ENCODE results near the gene TESK2.

TESK2 gene

DNA sequence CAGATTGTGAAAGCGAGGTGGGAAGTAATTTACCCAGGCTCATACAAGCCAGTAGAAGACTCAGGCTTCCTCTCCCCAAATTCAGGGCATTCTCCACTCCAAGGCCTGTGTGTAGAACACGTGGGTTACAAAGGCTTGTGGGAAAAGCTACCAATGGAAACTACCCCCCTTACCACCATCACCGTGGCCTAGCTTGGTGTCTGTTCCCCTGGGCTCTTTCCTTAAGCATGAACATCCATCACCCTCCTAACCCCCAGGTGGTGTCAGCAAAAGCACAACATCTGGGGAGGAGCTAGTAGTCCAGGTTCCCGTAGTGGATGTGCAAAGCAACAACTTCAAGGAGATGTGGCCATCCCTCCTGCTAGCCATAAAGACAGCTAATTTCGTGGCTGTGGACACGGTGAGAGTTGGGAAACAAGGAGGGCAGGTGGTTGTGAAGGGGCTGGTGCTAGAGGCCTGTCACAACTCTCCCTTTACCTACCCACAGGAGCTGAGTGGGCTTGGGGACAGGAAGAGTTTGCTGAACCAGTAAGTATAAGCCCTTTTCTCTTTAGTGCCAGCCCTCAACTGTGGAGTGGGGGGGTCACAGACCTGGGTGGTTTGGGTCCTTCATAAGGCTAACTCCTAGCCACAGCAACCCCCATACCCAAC, 150.0 kb downstream of the TESK2 start:
- TF ChIP-seq, protein P1, sequence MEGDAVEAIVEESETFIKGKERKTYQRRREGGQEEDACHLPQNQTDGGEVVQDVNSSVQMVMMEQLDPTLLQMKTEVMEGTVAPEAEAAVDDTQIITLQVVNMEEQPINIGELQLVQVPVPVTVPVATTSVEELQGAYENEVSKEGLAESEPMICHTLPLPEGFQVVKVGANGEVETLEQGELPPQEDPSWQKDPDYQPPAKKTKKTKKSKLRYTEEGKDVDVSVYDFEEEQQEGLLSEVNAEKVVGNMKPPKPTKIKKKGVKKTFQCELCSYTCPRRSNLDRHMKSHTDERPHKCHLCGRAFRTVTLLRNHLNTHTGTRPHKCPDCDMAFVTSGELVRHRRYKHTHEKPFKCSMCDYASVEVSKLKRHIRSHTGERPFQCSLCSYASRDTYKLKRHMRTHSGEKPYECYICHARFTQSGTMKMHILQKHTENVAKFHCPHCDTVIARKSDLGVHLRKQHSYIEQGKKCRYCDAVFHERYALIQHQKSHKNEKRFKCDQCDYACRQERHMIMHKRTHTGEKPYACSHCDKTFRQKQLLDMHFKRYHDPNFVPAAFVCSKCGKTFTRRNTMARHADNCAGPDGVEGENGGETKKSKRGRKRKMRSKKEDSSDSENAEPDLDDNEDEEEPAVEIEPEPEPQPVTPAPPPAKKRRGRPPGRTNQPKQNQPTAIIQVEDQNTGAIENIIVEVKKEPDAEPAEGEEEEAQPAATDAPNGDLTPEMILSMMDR (IDR thresholded peaks at IDR 0.05; ENCODE audit: borderline replicate concordance, insufficient read depth, low read depth, low read length): no peak
- peak overlapping the region; percentile 84 for H3K4me3 ChIP-seq (ENCODE audit: low read depth, low read length)

DNA sequence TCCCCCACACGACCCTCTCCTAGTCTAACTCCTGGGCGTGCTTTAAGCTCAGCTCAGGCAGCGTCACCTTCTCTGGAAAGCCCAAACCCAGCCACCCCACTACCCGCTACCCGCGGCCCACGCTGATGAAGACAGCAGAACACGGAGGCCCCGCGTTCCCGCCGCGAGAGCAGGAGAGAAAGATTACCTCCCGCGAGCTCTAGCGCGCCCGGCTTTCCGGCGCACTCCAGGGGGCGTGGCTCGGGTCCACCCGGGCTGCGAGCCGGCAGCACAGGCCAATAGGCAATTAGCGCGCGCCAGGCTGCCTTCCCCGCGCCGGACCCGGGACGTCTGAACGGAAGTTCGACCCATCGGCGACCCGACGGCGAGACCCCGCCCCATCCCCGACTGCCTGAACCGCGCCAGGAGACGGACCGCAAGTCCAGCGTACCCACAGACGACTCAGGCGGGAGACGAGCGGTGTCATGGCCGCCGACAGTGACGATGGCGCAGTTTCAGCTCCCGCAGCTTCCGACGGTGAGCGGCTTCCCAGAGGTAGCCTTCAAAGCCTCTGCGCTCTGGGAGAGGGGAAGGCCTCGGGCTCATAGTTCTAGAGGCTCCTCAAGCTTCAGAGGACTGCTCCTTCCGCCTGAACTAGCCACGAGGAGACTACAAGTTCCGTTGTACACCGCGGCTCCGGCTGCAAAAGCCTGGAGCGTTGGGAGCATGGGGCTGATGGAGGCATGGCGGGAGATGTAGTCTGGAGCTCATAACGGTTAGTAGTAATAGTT, 151.0 kb downstream of the TESK2 start, which contains the start of the genes MUTYH and TOE1:
MUTYH (minus strand) TSS at position 652 of the 770 bp plus-strand sequence. CDS start 5,935 bp downstream, outside the sequence.
TOE1 (plus strand) TSS at position 382 of the 770 bp plus-strand sequence; CDS start at position 465, 83 bp downstream.
- H3K4me3 ChIP-seq (ENCODE audit: low read depth, low read length): peak within 1 kb of the TSS; percentile 84
- TF ChIP-seq, protein P1 (IDR thresholded peaks at IDR 0.05; ENCODE audit: borderline replicate concordance, insufficient read depth, low read depth, low read length): no peak

DNA sequence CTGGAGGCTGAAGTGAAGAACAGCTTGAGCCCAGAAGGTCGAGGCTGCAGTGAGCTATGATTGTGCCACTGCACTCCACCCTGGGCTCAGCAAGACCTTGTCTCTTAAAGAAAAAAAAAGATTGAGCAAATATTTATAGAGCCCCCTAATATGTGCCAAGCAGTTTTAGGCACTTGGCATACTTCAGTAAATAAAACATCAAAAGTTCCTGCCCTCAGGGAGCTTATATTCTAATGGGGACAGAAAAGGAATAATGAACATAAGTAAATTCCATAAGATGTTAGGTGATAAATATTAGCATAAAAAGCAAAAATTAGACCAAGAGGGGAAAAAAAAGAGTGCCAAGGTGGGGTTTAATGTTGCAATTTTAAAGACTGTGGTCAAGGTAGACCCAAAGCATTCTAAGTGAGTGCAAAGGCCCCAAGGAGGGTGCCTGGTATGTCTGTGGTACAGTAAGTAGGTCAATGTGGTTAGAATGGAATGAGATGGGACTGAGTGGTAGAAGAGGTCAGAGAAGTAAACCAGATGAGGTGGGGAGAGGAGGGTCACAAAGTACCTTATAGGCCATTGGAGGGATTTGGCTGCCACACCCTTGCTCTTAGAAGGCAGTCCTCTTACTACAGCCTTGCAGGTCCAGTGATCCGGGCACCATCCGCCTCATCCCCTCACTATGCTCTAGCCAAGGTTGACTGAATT, 153.2 kb downstream of the TESK2 start:
- TF ChIP-seq, protein P1 (IDR thresholded peaks at IDR 0.05; ENCODE audit: borderline replicate concordance, insufficient read depth, low read depth, low read length): no peak
- no peak overlapping the region for H3K4me3 ChIP-seq (ENCODE audit: low read depth, low read length)

DNA sequence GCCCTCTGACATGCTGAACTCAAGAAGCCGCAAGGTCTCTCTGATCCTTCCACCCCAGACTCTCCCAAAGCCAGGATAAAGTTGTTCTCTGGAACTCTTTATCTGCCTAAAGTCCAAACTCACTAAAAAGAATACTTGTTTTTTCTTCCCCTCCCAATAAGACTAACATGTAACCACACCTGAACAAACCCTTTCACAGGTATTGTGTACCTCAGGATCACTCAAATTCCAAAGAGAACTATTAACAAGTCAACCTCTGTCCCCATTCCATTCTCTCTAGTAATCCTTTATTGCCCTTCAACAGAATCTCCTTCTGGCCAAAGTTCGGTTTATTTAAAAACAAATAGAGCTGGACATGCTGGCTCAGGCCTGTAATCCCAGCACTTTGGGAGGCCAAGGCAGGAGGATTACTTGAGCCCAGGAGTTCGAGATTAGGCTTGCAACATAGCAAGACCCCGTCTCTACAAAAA, 155.1 kb downstream of the TESK2 start:
- no peak overlapping the region for H3K4me3 ChIP-seq (ENCODE audit: low read depth, low read length)
- TF ChIP-seq, protein P1 (IDR thresholded peaks at IDR 0.05; ENCODE audit: borderline replicate concordance, insufficient read depth, low read depth, low read length): no peak

DNA sequence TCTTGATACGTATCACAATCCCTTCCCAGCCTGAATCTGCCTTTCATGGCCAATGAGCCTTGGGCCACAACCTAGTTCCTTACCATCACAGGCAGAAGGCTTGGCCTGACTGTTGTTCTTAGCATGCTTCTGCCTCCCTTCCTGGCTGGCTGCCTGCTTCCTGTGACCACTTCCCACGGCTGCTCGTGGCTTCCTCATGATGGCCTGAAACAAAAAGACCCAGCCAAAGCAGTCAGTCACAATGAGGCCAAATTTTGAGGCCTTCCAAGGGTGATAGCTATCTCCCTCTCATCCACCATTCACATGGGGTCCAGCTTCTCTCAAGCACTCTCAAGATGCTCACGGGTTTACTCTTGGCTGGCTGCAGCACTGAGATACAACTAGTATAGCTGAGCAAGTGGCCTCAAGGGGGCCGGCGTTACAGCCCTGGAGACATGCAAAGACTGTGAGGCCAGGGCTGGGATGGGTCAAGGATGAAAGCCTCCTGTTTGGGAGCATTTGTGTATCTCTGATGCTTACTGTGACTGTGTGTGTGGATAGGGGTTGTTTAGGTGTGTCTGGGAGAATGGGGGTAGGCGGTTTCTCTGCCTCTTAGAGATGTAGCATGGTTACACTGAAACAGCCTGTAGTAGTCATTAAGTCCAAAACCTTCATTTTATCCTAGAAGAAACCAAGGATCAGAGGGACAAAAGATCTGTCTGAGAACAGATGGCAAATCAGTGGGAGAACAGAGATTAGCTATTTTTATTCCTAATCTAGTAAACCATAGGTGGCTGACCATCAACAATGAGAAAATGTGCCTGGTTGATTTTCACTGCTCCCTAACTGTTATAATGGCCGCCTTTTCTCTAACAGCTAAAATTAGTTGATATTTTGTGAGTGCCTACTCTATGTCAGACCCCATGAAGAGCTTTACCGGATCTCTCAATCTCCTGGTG, 156.4 kb downstream of the TESK2 start:
- TF ChIP-seq, protein P1 (IDR thresholded peaks at IDR 0.05; ENCODE audit: borderline replicate concordance, insufficient read depth, low read depth, low read length): no peak
- H3K4me3 ChIP-seq (ENCODE audit: low read depth, low read length): no peak overlapping the region

DNA sequence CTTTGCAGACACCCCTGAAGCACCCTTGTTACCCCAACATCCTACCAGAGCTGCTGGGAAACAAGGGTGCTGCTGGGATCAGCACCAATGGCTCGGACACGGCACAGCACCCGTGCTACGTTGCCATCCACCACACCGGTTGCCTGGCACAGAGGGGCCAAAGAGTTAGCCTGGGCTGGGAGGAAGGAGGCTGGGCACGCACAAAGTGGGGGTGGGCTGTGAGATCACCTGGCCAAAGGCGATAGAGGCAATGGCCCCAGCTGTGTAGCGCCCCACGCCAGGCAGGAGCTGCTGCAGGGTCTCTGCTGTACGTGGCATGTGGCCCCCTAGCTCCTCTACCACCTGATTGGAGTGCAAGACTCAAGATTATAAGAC, 158.6 kb downstream of the TESK2 start:
- TF ChIP-seq, protein P1 (IDR thresholded peaks at IDR 0.05; ENCODE audit: borderline replicate concordance, insufficient read depth, low read depth, low read length): no peak
- no peak overlapping the region for H3K4me3 ChIP-seq (ENCODE audit: low read depth, low read length)

All from GM12875 (cell line).